IMR-90 (cell line): ENCODE results near the gene DDX50. TPM values are rescaled to one million over a fixed set of nuclear protein-coding genes. Genes with fewer than 3 reads are reported as not detected.
A peak's percentile ranks its signal among the peaks of the same experiment; 100 is the strongest.

Experiments used
- ATAC-seq: fragments of 200-7000 bp; cut with Tn5 transposase; 2 replicates; pipeline ENCODE4 v1.9.1; 2020; ENCODE audit warnings: low read depth, mild to moderate bottlenecking, moderate library complexity
- BruUV-seq: library from RNA; stranded (reverse); fragments of 400-500 nt; replicated peaks from 2 replicates; lab custom pipeline; 2021; lab: Mats Ljungman, UMichigan
- CTCF ChIA-PET: fragments of 300-600 bp; formaldehyde crosslinking; extraction: SDS; loops from one replicate; lab custom pipeline; 2021; ENCODE audit warnings: antibody characterized with exemption; lab: Yijun Ruan, JAX
- POLR2A ChIA-PET: fragments of 300-600 bp; sonication (Branson Sonifier 250); formaldehyde crosslinking; loops from one replicate; lab custom pipeline; 2022; ENCODE audit warnings: antibody characterized with exemption; ENCODE audit not compliant: unreplicated experiment; lab: Charles Lee
- DNase-seq: peaks from one replicate; pipeline ENCODE4 v3.0.0; 2013
- H2AFZ ChIP-seq: replicated peaks from 2 replicates; pipeline ENCODE3; 2013; ENCODE audit warnings: low read length, mild to moderate bottlenecking; ENCODE audit not compliant: poor library complexity
- H2AK5ac ChIP-seq: 2 replicates; pipeline ENCODE4 v1.6.1; 2013; ENCODE audit warnings: low read depth, low read length, inconsistent platforms
- H2AK9ac ChIP-seq: replicated peaks from 2 replicates; pipeline ENCODE3; 2013; ENCODE audit warnings: mild to moderate bottlenecking, low read depth, low read length, moderate library complexity; ENCODE audit not compliant: poor library complexity
- H2BK120ac ChIP-seq: 2 replicates; pipeline ENCODE4 v1.6.1; 2013; ENCODE audit warnings: low read depth, low read length, inconsistent platforms
- H2BK15ac ChIP-seq: 3 replicates; pipeline ENCODE4 v1.6.1; 2013; ENCODE audit warnings: low read depth, low read length, inconsistent platforms
- H2BK20ac ChIP-seq: 2 replicates; pipeline ENCODE4 v1.6.1; 2013; ENCODE audit warnings: low read depth, mild to moderate bottlenecking, inconsistent platforms, low read length, moderate library complexity
- H2BK5ac ChIP-seq: 2 replicates; pipeline ENCODE4 v1.6.1; 2013; ENCODE audit warnings: mild to moderate bottlenecking, low read depth, low read length, inconsistent platforms; ENCODE audit not compliant: poor library complexity, severe bottlenecking
- H3K14ac ChIP-seq: replicated peaks from 2 replicates; pipeline ENCODE4 v1.6.1; 2013; ENCODE audit warnings: low read depth, low read length, inconsistent platforms
- H3K18ac ChIP-seq: 2 replicates; pipeline ENCODE4 v1.6.1; 2013; ENCODE audit warnings: low read depth, low read length, control low read depth
- H3K23ac ChIP-seq: 2 replicates; pipeline ENCODE4 v1.6.1; 2013; ENCODE audit warnings: low read depth, low read length, inconsistent platforms
- H3K27ac ChIP-seq: 2 replicates; pipeline ENCODE4 v1.5.1; 2013; ENCODE audit warnings: mild to moderate bottlenecking, control low read depth, low read length; ENCODE audit not compliant: insufficient read depth
- H3K27me3 ChIP-seq: 2 replicates; pipeline ENCODE4 v1.6.1; 2013; ENCODE audit warnings: low read length; ENCODE audit not compliant: control insufficient read depth, insufficient read depth
- H3K36me3 ChIP-seq: 2 replicates; pipeline ENCODE4 v1.6.1; 2013; ENCODE audit warnings: low read length, mixed read lengths; ENCODE audit not compliant: control insufficient read depth, insufficient read depth
- H3K4ac ChIP-seq: 2 replicates; pipeline ENCODE4 v1.6.1; 2013; ENCODE audit warnings: low read depth, low read length, inconsistent platforms
- H3K4me1 ChIP-seq: 2 replicates; pipeline ENCODE4 v1.6.1; 2013; ENCODE audit warnings: low read length, mixed read lengths; ENCODE audit not compliant: control insufficient read depth, insufficient read depth
- H3K4me2 ChIP-seq: 2 replicates; pipeline ENCODE4 v1.6.1; 2013; ENCODE audit warnings: low read depth, mild to moderate bottlenecking, control low read depth, low read length, moderate library complexity
- H3K4me3 ChIP-seq: 2 replicates; pipeline ENCODE4 v1.5.1; 2013; ENCODE audit warnings: low read depth, mild to moderate bottlenecking, control low read depth, low read length, moderate library complexity; ENCODE audit not compliant: insufficient read depth
- H3K56ac ChIP-seq: 2 replicates; pipeline ENCODE4 v1.6.1; 2013; ENCODE audit warnings: low read length, inconsistent platforms; ENCODE audit not compliant: insufficient read depth; ENCODE audit errors: extremely low read depth
- H3K79me1 ChIP-seq, 2 experiments: 2 replicates each; pipeline ENCODE4 v1.6.1; 2013; ENCODE audit warnings: low read length in 2 of 2, inconsistent platforms in 1 of 2, low read depth in 1 of 2
- H3K9ac ChIP-seq: 2 replicates; pipeline ENCODE4 v1.6.1; 2013; ENCODE audit warnings: low read depth, low read length, control low read depth
- H3K9me1 ChIP-seq: 2 replicates; pipeline ENCODE4 v1.6.1; 2013; ENCODE audit warnings: low read length, inconsistent platforms; ENCODE audit not compliant: insufficient read depth
- H3K9me3 ChIP-seq: 2 replicates; pipeline ENCODE4 v1.6.1; 2013; ENCODE audit warnings: low read length; ENCODE audit not compliant: control insufficient read depth, insufficient read depth
- H4K20me1 ChIP-seq: 2 replicates; pipeline ENCODE4 v1.6.1; 2013; ENCODE audit warnings: low read length, inconsistent platforms; ENCODE audit not compliant: insufficient read depth
- H4K5ac ChIP-seq: 2 replicates; pipeline ENCODE4 v1.6.1; 2013; ENCODE audit warnings: mild to moderate bottlenecking, low read depth, low read length, control low read depth
- H4K8ac ChIP-seq, 2 experiments: 2 replicates each; pipeline ENCODE4 v1.6.1; 2013; ENCODE audit warnings: low read depth in 2 of 2, low read length in 2 of 2, control low read depth in 1 of 2, inconsistent platforms in 1 of 2
- H4K91ac ChIP-seq: 2 replicates; pipeline ENCODE4 v1.6.1; 2013; ENCODE audit warnings: low read depth, low read length, inconsistent platforms; ENCODE audit not compliant: insufficient read depth
- BHLHE40 ChIP-seq: fragments of 150-350 bp; IDR thresholded peaks from 2 replicates; pipeline ENCODE4 v1.6.1; 2016; ENCODE audit warnings: mild to moderate bottlenecking, low read depth, low read length
- FOS ChIP-seq: fragments of 150-350 bp; IDR thresholded peaks from 2 replicates; pipeline ENCODE4 v1.6.1; 2016; ENCODE audit warnings: low read depth, low read length
- NFE2L2 ChIP-seq: fragments of 150-350 bp; IDR thresholded peaks from 2 replicates; pipeline ENCODE4 v1.6.1; 2016; ENCODE audit warnings: low read depth, mild to moderate bottlenecking, low read length
- POLR2A ChIP-seq: IDR thresholded peaks from 2 replicates; pipeline ENCODE4 v1.6.1; 2012; ENCODE audit warnings: mild to moderate bottlenecking, low read depth, low read length
- SMC3 ChIP-seq: fragments of 150-350 bp; IDR thresholded peaks from 2 replicates; pipeline ENCODE4 v1.6.1; 2016; ENCODE audit warnings: low read depth, mild to moderate bottlenecking, antibody characterized with exemption, low read length, moderate library complexity
- WGBS, 2 experiments: methylation state at CpG; one replicate each; pipeline versions ENCODE4 v1.1.5 to v1.1.7; 2013; ENCODE audit warnings: missing lambda C conversion rate in 2 of 2; ENCODE audit not compliant: insufficient read length in 1 of 2; ENCODE audit errors: extremely low coverage in 2 of 2; 5-methylcytosine and 5-hydroxymethylcytosine counted together
- dilution Hi-C: fragments of 300-500 bp; cut with HindIII; formaldehyde crosslinking; loops from one replicate; pipeline ENCODE4 v1.14.3; 2018; ENCODE audit warnings: low sequenced_read_pairs; ENCODE audit not compliant: unreplicated experiment
- in situ Hi-C: fragments of 300-500 bp; cut with MboI; formaldehyde crosslinking; loops from 3 replicates; pipeline ENCODE4 v1.14.3; 2019; ENCODE audit warnings: low sequenced_read_pairs, inconsistent platforms, mixed read lengths
- intact Hi-C: fragments of 100-400 bp; cut with micrococcal nuclease; formaldehyde crosslinking; loops from 2 replicates; pipeline ENCODE4 v1.10.0; 2022
- polyA plus RNA-seq, 3 experiments: library from polyadenylated mRNA; depleted of rRNA; stranded (reverse); fragments of >200 nt; gene quantifications; 2 replicates each; pipeline ENCODE4 v1.2.3, GENCODE V29; 2012; ENCODE audit warnings: low replicate concordance in 1 of 3
- total RNA-seq: library from RNA; depleted of rRNA; stranded (reverse); fragments of >200 nt; gene quantifications from 2 replicates; pipeline ENCODE4 v1.2.3, GENCODE V29; 2012
- TF ChIP-seq, protein P1 (sequence below): fragments of 150-350 bp; IDR thresholded peaks from 2 replicates; pipeline ENCODE4 v1.6.1; 2017; ENCODE audit warnings: mild to moderate bottlenecking, antibody characterized with exemption, low read length, low read depth

DDX50 gene
- total and polyA plus RNA-seq, 2 of the 4 experiments (the other 2 are of a cell fraction) = 31.1 to 55.7 TPM

DNA sequence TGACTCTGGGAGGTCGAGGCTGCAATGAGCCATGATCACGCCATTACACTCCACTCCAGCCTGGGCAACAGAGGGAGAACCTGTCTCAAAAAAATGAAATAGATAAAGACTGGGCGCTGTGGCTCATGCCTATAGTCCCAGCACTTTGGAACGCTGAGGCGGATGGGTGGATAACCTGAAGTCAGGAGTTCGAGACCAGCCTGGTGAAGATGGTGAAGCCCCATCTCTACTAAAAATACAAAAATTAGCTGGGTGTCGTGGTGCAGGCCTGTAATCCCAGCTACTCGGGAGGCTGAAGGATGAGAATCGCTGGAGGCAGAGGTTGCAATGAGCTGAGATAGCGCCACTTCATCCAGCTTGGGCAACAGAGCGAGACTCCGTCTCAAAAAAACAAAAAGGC lies 53.8 kb downstream of the DDX50 start:
- ChIA-PET CTCF (interaction anchor here (0.9 to 1.3 kb wide), 2 partner anchors 30 to 41 kb away, joined by 4 read pairs; no protein-coding TSS in a partner anchor), POLR2A (no interaction called here)
- Histone ChIP-seq H3K9me1 (no peaks in the 10 kb centered on the region), H2BK15ac (no peak overlapping the region), H3K14ac (no peak overlapping the region), H4K91ac (no peak overlapping the region), H2AFZ (no peak overlapping the region), H3K4me3 (no peak overlapping the region), H3K36me3 (peaks cover 8% of the 10 kb centered on the region), H3K27me3 (no peaks in the 10 kb centered on the region), H3K56ac (no peak overlapping the region), H2BK5ac (no peak overlapping the region), H4K20me1 (peaks cover 29% of the 10 kb centered on the region), H4K5ac (no peak overlapping the region), H3K9me3 (no peaks in the 10 kb centered on the region), H3K4ac (no peak overlapping the region), H2AK9ac (no peak overlapping the region), H2BK120ac (no peak overlapping the region), H3K79me1 (peaks cover 0 to 26% of the 10 kb centered on the region in 2 experiments; a peak in 3 of 4 replicates), H3K4me1 (peaks cover 3% of the 10 kb centered on the region), H2BK20ac (no peak overlapping the region), H3K4me2 (no peak overlapping the region), H3K18ac (no peak overlapping the region), H3K9ac (no peak overlapping the region), H4K8ac (peak overlapping the region; percentile 50 to 52; a peak in 2 of 4 replicates), H3K23ac (no peak overlapping the region), H3K27ac (no peak overlapping the region), H2AK5ac (0 out of 2 replicates have a peak overlapping the region, but pooled peaks have one; percentile 11)
- no CpG with 5 or more reads among the region's 12 CpGs for WGBS, 2 experiments
- dilution Hi-C loops (no loop called here), intact Hi-C loops (no loop called here), in situ Hi-C loops (no loop called here)
- no peak for ATAC-seq
- no peak for DNase-seq
- no TSS peak for BruUV-seq
- TF ChIP-seq SMC3 (no peak), FOS (no peak), POLR2A (no peak), BHLHE40 (no peak), NFE2L2 (no peak)
- TF ChIP-seq, protein P1, sequence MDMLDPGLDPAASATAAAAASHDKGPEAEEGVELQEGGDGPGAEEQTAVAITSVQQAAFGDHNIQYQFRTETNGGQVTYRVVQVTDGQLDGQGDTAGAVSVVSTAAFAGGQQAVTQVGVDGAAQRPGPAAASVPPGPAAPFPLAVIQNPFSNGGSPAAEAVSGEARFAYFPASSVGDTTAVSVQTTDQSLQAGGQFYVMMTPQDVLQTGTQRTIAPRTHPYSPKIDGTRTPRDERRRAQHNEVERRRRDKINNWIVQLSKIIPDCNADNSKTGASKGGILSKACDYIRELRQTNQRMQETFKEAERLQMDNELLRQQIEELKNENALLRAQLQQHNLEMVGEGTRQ = no peak
